Measurements from ENCODE around the gene RASAL3. TPM values are rescaled to one million over a fixed set of nuclear protein-coding genes. Genes with fewer than 3 reads are reported as not detected.
A peak's percentile ranks its signal among the peaks of the same experiment; 100 is the strongest.

The RASAL3 gene
- total RNA-seq, 1 experiment from 2014 or later = not detected

DNA sequence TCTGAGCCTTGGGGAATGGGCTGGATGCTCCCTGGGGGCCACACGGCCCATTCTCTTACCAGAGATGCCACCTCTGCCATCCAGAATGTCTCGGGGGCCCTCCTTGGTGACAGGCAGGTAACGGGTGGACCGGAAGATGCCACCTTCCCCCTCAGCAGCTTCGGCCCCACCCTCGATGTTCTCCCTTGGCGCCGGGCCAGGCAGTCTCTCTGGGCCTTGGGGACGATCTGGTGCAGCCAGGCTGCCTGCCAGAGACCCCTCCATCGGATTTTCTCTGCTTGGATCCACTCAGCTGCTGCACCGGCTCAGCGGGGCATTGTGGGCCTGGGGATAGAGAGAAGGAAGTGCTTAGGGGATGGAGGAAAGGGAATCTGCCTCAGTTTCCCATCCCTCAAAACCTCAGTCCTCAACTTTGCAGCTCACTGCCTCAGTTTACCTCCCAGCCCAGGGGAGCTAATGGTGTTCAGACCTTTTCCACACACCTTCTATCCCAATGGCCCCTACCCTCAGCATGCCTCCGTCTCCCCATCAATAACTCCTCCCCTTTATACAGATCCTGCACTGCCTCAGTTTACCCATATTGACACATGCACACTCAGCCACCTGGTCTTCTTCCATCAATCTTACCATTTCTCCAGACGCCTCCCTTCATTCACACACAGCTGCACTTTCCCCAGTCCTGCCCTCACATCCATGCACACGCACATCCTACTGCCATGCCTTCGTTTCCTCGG is 16.1 kb downstream of the RASAL3 start:
- ChIA-PET CTCF (interaction anchor here (0.6 to 0.9 kb wide), 2 partner anchors 18 to 85 kb away, joined by 3 read pairs; no protein-coding TSS in a partner anchor), POLR2A (interaction anchor here (1.3 kb wide), 1 partner anchor 15 kb away, joined by 3 read pairs; no protein-coding TSS in a partner anchor)
- Mint-ChIP-seq H3K27me3 (ENCODE audit: insufficient read depth, unreplicated experiment) (no peaks in the 10 kb centered on the region), H3K36me3 (ENCODE audit: insufficient read depth, unreplicated experiment) (peaks cover 10% of the 10 kb centered on the region), H3K4me1 (ENCODE audit: insufficient read depth, unreplicated experiment) (peaks cover 18% of the 10 kb centered on the region), H3K4me3 (ENCODE audit: unreplicated experiment) (peak overlapping the region; percentile 61), H3K9me3 (ENCODE audit: unreplicated experiment) (no peaks in the 10 kb centered on the region), H3K27ac (ENCODE audit: low read depth, unreplicated experiment) (peak overlapping the region; percentile 52)
- no TSS peak for BruUV-seq (replicated peaks)
- TF ChIP-seq, protein P1, sequence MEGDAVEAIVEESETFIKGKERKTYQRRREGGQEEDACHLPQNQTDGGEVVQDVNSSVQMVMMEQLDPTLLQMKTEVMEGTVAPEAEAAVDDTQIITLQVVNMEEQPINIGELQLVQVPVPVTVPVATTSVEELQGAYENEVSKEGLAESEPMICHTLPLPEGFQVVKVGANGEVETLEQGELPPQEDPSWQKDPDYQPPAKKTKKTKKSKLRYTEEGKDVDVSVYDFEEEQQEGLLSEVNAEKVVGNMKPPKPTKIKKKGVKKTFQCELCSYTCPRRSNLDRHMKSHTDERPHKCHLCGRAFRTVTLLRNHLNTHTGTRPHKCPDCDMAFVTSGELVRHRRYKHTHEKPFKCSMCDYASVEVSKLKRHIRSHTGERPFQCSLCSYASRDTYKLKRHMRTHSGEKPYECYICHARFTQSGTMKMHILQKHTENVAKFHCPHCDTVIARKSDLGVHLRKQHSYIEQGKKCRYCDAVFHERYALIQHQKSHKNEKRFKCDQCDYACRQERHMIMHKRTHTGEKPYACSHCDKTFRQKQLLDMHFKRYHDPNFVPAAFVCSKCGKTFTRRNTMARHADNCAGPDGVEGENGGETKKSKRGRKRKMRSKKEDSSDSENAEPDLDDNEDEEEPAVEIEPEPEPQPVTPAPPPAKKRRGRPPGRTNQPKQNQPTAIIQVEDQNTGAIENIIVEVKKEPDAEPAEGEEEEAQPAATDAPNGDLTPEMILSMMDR (IDR thresholded peaks at IDR 0.05; ENCODE audit: unreplicated experiment) = no peak
- intact Hi-C loops (cut with micrococcal nuclease) = no loop called here
- DNase-seq (ENCODE audit: unreplicated experiment) = no peak

DNA sequence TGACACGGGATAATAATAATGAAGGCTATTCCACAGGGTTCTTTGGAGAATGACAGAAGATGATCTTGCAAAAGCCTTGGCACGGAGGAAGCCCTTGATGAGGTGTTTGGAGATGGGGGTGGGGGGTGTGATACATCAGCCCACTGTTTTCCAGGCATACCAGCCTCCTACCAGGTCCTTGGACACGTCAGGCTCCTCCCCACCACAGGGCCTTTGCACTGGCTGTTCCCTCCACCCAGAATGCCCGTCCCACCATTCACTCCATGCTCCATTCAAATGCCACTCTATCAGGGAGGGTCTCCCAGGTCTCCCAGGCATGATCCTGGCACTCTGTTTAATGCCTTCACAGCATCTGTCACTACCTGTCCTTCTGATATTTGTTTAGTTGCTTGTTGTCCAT is 17.3 kb downstream of the RASAL3 start:
- no TSS peak for BruUV-seq (replicated peaks)
- no peaks in the 10 kb centered on the region for H3K27me3 Mint-ChIP-seq (ENCODE audit: insufficient read depth, unreplicated experiment)
- POLR2A ChIA-PET = no interaction called here

DNA sequence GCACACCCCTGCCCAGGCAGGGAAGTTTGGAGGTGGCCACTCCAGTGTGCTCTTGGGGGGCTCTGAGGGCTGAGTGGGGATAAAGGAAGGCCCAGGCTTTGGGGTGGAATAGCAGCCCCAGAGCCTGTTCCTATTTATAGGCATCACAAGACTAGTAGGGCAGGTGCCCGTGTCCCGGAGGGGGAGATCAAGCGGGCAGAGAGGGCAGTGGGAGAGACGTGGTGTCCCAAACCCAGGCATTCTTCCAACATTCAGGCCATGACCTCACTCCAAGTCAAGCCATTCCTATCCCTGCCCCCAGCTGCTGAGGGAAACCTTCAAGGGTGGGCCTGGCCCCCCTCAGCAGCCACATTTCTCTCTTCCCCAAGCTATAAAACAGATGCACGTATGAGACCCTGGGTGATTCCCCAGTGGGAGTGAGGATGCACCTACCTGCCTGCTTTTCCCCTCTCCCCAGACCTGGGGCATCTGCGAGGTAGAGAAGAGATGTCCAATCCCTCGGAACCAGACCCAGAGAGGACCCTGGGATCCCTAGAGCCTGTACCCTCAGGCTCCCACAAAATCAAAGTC is 18.5 kb downstream of the RASAL3 start:
- Mint-ChIP-seq H3K36me3 (ENCODE audit: insufficient read depth, unreplicated experiment) (peaks cover 9% of the 10 kb centered on the region), H3K27me3 (ENCODE audit: insufficient read depth, unreplicated experiment) (no peaks in the 10 kb centered on the region), H3K9me3 (ENCODE audit: unreplicated experiment) (no peaks in the 10 kb centered on the region), H3K4me3 (ENCODE audit: unreplicated experiment) (no peak overlapping the region), H3K4me1 (ENCODE audit: insufficient read depth, unreplicated experiment) (peaks cover 18% of the 10 kb centered on the region), H3K27ac (ENCODE audit: low read depth, unreplicated experiment) (no peak overlapping the region)
- POLR2A ChIA-PET = interaction anchor here (0.6 kb wide), 1 partner anchor 972 kb away, joined by 3 read pairs; no protein-coding TSS in a partner anchor
- no TSS peak for BruUV-seq (replicated peaks)
- intact Hi-C loops (cut with micrococcal nuclease) = no loop called here
- CTCF ChIA-PET = no interaction called here
- no peak for DNase-seq (ENCODE audit: unreplicated experiment)
- TF ChIP-seq, protein P1 (IDR thresholded peaks at IDR 0.05; ENCODE audit: unreplicated experiment) = no peak

More for the DNA sequence above, 17.3 kb downstream of the RASAL3 start:
- Mint-ChIP-seq H3K27ac (ENCODE audit: low read depth, unreplicated experiment) (no peak overlapping the region), H3K4me3 (ENCODE audit: unreplicated experiment) (no peak overlapping the region), H3K9me3 (ENCODE audit: unreplicated experiment) (no peaks in the 10 kb centered on the region), H3K4me1 (ENCODE audit: insufficient read depth, unreplicated experiment) (peaks cover 18% of the 10 kb centered on the region), H3K36me3 (ENCODE audit: insufficient read depth, unreplicated experiment) (peaks cover 10% of the 10 kb centered on the region)
- CTCF ChIA-PET = no interaction called here
- TF ChIP-seq, protein P1 (IDR thresholded peaks at IDR 0.05; ENCODE audit: unreplicated experiment) = no peak
- DNase-seq (ENCODE audit: unreplicated experiment) = no peak
- intact Hi-C loops (cut with micrococcal nuclease) = no loop called here

DNA sequence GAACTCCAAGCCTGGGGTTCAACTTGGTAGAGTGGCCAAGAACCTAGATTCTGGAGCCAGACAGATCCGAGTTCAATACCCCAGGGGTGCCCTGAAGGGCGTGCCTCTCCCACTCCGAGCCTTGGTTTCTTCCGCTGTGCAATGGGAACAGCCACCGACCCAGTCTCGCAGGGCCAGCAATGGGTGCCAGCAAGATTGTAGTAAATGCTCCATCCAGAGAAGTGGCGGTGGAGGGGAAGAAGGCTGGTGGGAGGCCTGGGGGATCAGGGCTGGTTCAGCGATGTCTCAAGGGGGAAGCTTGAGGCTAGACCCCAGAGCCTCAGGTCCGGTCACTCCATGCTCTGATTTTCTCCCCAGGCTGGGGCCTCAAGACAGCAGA is 19.1 kb downstream of the RASAL3 start:
- H3K9me3 Mint-ChIP-seq (ENCODE audit: unreplicated experiment) = no peaks in the 10 kb centered on the region
- no TSS peak for BruUV-seq (replicated peaks)
- no peaks in the 10 kb centered on the region for H3K27me3 Mint-ChIP-seq (ENCODE audit: insufficient read depth, unreplicated experiment)
- DNase-seq (ENCODE audit: unreplicated experiment) = no peak
- H3K4me1 Mint-ChIP-seq (ENCODE audit: insufficient read depth, unreplicated experiment) = peaks cover 14% of the 10 kb centered on the region
- POLR2A ChIA-PET = no interaction called here
- intact Hi-C loops (cut with micrococcal nuclease) = no loop called here
- TF ChIP-seq, protein P1 (IDR thresholded peaks at IDR 0.05; ENCODE audit: unreplicated experiment) = no peak
- H3K27ac Mint-ChIP-seq (ENCODE audit: low read depth, unreplicated experiment) = no peak overlapping the region
- CTCF ChIA-PET = no interaction called here
- H3K36me3 Mint-ChIP-seq (ENCODE audit: insufficient read depth, unreplicated experiment) = peaks cover 2% of the 10 kb centered on the region
- H3K4me3 Mint-ChIP-seq (ENCODE audit: unreplicated experiment) = no peak overlapping the region

Measured in MCF 10A (cell line).